GM12891 (cell line): ENCODE results near the gene ATP8A2.

Experiments used
- DNase-seq: peaks from one replicate; pipeline ENCODE4 v3.0.0; 2011; ENCODE audit warnings: low spot score; ENCODE audit not compliant: insufficient read length
- FAIRE-seq: peaks from 2 replicates; lab custom pipeline; 2011; peaks lifted over from hg19 to GRCh38; lab: Jason Lieb, UNC
- PAX5 ChIP-seq: IDR thresholded peaks from 2 replicates; pipeline ENCODE4 v1.6.1; 2011; ENCODE audit warnings: low read length, moderate library complexity, mild to moderate bottlenecking; ENCODE audit not compliant: insufficient read depth, severe bottlenecking
- POLR2A ChIP-seq: IDR thresholded peaks from 2 replicates; pipeline ENCODE4 v1.6.1; 2011; ENCODE audit warnings: low read depth, low read length, control low read depth
- POLR2AphosphoS5 ChIP-seq: IDR thresholded peaks from 2 replicates; pipeline ENCODE4 v1.6.1; 2011; ENCODE audit warnings: low read depth, low read length, control low read depth
- POU2F2 ChIP-seq: IDR thresholded peaks from 2 replicates; pipeline ENCODE4 v1.6.1; 2011; ENCODE audit warnings: low read depth, mild to moderate bottlenecking, control low read depth, low read length, moderate library complexity
- SPI1 ChIP-seq: IDR thresholded peaks from 2 replicates; pipeline ENCODE4 v1.6.1; 2011; ENCODE audit warnings: low read depth, low read length, control low read depth
- TAF1 ChIP-seq: IDR thresholded peaks from 2 replicates; pipeline ENCODE4 v1.6.1; 2011; ENCODE audit warnings: low read depth, low read length, control low read depth

The ATP8A2 gene

DNA sequence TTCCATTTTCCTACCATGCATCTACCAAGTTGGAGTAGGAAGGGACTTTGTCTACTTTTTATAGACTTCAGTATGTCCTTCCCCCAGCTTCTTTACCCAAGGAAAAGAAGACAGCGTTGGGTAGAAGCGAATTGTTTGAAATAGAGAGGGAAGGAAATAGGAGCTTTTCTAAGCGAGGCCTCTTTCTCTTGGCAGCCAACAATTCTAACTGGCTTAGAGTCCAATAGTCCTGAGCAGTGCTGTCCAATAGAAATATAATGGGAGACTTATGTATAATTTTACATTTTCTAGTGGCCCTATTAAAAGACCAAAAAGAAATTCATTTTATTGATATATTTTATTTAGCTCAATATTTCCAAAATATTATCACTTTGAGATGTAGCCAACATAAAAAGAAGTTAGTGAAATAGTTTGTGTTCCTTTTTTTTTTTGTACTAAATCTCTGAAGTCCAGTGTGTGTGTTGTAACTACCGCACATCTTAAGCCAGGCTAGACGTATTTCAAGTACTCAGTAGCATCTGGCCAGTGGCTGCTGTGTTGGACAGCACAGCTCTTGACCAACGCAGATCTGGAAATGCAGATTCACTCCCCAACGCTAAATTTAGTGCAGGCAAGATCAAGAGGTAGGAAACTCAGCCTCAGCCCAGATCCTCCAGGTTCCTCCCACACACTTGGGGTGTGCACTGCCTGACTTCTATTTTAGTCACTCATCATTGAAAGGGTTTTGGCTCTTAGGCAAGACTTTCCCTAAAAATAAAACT, 500.9 kb downstream of the ATP8A2 start:
- no peak for DNase-seq
- TF ChIP-seq PAX5: no peak
- TF ChIP-seq POLR2A: no peak
- no peak for TF ChIP-seq POU2F2
- no peak for TF ChIP-seq TAF1
- no peak for TF ChIP-seq SPI1
- TF ChIP-seq POLR2AphosphoS5: no peak
- FAIRE-seq: no peak

DNA sequence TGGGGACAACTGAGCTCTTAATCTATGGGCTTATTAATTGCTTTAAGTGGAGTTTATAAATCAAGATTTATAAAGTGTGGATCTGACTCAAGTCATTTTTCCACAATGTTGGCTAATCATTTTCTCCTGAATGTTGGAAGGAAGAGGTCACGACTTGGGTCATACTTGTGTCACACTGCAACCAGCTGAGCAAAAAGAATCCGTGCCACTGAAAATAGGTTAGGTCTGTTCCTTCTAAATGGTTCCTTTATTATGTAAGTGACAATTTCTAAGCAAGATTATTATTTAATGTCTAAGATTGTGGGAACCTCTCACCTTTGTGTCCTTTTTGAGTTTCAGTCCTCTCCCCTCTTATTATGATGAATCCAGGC, 501.5 kb downstream of the ATP8A2 start:
- DNase-seq (no peak), FAIRE-seq (no peak)
- TF ChIP-seq POU2F2: no peak
- no peak for TF ChIP-seq PAX5
- no peak for TF ChIP-seq POLR2AphosphoS5
- TF ChIP-seq TAF1: no peak
- no peak for TF ChIP-seq POLR2A
- no peak for TF ChIP-seq SPI1

DNA sequence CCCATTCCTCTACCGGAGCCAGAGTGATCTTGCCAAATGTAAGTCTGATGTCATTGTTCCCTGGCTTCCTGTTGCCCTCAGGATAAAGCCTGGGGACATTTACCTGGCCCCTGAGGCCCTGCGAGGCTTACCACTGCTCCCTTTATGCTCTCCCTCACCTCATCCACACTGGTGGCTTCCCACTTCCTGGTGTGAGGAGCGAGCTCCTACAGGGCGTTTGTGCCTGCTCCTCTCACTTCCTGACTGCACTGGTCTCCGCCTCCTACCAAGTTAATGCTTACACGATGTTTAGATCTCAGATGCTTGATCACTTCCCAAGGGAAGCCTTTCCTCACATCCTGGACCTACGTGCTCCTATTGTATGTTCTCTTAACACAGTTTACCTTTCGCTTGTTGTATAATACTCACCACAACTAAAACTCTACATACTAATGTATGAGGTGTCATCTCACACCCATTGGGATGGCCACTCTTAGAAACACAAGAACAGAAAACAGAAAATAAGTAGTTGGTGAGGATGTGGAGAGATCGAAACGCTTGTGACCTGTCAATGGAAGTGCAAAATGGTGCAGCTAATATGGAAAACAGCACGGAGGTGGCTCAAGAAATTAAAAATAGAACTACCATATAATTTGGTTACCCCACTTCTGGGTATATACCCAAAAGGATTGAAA, 502.4 kb downstream of the ATP8A2 start:
- DNase-seq (no peak), FAIRE-seq (no peak)
- no peak for TF ChIP-seq SPI1
- no peak for TF ChIP-seq PAX5
- TF ChIP-seq POLR2AphosphoS5: no peak
- TF ChIP-seq POLR2A: no peak
- TF ChIP-seq TAF1: no peak
- no peak for TF ChIP-seq POU2F2

DNA sequence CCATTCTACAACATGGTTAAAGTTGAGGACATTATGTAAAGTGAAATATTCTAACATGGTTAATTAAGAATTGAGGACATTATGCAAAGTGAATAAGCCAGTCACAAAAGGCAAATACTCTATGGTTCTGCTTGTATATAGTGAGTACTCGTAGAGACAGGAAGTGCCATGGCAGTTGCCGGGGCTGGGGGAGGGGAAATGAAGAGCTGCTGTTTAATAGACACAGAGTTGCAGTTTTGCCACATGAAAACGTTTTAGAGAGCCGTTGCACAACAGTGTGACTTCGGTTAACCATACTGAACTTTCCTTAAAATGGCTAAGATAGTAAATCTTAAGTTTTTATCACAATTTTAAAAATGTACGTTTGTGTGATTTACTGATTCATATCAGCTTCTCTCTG, 503.1 kb downstream of the ATP8A2 start:
- TF ChIP-seq TAF1: no peak
- TF ChIP-seq PAX5: no peak
- no peak for TF ChIP-seq POU2F2
- no peak for TF ChIP-seq POLR2A
- TF ChIP-seq POLR2AphosphoS5: no peak
- TF ChIP-seq SPI1: no peak
- DNase-seq: no peak
- FAIRE-seq: no peak

DNA sequence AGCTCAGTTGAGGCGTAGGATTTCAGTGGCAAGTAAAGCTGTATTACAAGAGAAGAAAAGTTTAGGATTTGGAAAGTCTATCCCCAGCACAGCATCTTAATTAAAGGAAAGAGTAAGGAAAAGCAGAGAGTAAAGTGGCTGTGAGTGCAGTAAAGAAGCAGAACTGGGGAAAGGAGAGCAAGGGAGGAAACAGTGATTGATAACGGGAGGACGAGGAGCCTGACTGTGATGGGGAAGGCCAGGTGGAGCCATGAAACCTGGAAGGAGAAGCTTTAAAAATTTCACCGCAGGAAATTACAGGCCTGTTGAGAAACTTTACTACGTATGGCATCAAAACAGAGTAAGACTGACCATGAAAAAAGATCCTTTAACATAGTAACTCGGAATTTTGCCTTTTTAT, 504.5 kb downstream of the ATP8A2 start:
- no peak for TF ChIP-seq POU2F2
- TF ChIP-seq TAF1: no peak
- FAIRE-seq: no peak
- DNase-seq: no peak

DNA sequence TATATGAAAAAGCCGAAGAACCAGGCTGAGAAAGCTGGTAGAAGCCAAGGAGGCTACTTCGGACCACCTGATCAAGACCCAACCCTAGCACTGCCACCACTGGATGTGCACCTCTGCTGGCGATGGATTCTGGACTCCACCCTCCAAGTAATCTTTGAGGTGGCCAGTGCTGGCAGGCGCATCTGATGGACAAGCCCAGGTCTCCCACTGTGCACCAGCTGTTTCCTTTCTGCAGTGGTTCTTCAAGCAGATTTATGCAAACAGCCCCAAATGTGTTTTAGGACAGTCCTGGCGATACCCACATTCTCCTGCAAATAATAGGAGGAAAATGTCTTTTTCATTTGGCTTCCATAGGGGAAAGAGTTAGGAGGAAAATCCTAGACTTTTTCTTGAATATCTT, 507.7 kb downstream of the ATP8A2 start:
- FAIRE-seq: no peak
- no peak for DNase-seq
- TF ChIP-seq TAF1: no peak
- TF ChIP-seq POU2F2: no peak

DNA sequence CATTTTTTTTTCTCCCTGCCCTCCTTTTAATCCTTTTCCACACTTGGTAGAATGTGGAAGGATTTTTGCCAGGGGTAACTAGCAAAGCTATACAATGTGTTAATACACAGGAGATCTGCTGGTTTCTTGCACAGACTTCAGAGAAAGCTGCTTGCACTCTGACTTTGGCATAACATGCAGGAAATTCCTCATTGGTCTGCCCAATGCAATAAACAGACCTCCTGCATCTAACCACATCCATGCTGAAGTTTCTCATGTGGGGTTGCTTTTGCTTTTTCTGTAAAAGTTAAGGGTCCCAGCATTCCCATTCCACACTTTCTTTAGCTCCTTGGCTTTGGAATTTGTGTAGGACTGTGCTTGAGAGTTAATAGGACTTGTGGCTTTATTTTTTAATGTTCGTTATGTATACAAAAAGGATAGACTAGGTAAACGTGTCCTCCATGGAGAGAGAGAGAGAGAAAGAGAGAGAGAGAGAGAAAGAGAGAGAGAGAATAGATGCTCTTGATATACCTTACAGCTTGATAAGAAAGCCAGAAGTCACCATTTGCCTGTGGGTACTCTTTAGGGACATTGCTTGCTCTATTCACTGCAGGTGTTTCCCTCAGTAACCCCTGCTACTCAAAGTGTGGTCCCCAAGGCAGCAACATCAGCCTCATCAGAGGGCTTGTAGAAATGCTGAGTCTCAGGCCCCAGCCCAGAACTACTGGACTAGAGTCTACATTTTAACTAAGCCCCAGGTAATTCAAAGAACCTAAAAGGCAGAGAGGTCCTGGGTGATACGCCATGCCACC, 509.6 kb downstream of the ATP8A2 start:
- DNase-seq: no peak
- no peak for FAIRE-seq
- TF ChIP-seq SPI1: no peak
- no peak for TF ChIP-seq POU2F2
- no peak for TF ChIP-seq POLR2A
- TF ChIP-seq POLR2AphosphoS5: no peak
- no peak for TF ChIP-seq PAX5
- no peak for TF ChIP-seq TAF1

DNA sequence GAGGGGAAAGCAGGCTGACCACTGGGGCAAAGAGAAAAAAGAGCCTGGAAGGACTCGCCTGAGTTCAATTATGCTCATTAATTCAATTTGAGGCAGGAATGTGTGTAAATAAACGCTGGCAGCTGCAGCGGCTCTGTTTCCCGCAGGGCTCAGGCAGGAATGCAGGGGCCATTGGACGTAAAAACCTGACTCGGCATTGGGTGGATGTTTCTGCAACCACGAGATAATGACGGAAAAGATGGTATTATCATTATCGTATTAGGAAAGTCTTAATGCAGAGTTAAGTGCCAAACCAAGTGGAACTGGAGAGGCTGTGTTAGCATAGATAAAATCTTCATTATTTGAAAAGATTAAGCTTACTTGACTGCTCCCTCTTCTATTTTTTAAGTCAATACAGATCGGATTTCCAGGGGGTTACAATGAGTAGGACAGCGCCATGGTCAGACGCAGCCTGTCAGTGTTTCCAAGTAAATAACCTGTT, 510.2 kb downstream of the ATP8A2 start:
- FAIRE-seq: no peak
- DNase-seq: no peak
- TF ChIP-seq POLR2AphosphoS5 (no peak), POU2F2 (no peak), POLR2A (no peak), TAF1 (no peak), SPI1 (no peak), PAX5 (no peak)

DNA sequence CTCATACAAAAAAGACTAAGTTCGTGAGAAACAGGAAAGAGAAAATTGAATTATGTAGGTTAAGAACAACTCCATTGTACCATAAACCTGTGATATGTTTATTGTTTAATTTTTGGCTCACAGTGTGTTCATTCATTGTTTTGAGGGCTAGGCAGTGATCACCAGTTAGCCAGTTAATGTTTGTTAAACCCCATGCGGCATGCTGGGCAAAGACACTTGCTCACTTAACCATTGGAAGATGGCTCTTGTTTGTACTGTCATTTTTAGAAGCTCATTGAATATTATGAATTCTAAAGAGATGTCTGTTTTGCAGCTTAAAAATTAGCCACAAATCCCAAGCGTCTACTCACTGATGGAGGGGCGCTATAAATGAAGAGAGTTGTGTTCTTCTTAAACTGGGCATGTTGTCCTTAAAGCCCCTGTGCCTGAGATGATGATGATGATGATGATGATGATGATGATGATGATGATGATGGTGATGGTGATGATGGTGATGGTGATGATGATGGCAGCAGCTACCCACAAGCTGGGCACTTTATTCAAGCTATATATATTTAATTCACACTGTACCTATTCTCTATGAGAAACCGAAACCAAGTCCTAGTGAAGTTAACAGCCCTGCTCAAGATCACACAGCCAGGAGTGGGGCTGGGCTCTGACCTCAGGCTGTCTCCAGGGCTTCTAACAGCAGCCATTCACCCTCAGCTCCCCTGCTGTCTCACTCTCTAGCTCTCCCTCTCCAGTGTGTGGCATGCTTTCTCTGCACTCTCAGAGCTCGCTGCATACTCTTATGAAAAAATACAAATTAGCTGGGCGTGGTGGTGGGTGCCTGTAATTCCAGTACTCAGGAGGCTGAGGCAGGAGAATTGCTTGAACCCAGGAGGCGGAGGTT, 510.9 kb downstream of the ATP8A2 start:
- no peak for FAIRE-seq
- no peak for TF ChIP-seq POLR2A
- no peak for TF ChIP-seq TAF1
- no peak for TF ChIP-seq POLR2AphosphoS5
- no peak for TF ChIP-seq POU2F2
- TF ChIP-seq PAX5: no peak
- no peak for TF ChIP-seq SPI1
- no peak for DNase-seq
